Upper lobe of left lung (tissue), 4 donors: Measurements from ENCODE around the gene SCGB3A2.

Experiments used
- CTCF ChIP-seq, 6 experiments: fragments of 450-650 bp in 4 of 6; fragments of 200-600 bp in 2 of 6; sonication (generic) in 2 of 6; IDR thresholded peaks; one replicate each; pipeline ENCODE4 v1.5.1; 2016 to 2019; ENCODE audit warnings: antibody characterized with exemption in 6 of 6
- EP300 ChIP-seq, 4 donors: sonication (generic); formaldehyde crosslinking; IDR thresholded peaks; one replicate each; pipeline ENCODE4 v1.5.1; 2017; ENCODE audit warnings: antibody characterized with exemption in 4 of 4, control low read depth in 2 of 4

GRCh38 chr5:147855774-147856069 is 22.8 kb upstream of the SCGB3A2 start:
- TF ChIP-seq EP300 (IDR thresholded peaks at IDR 0.05) = no peak
- no peak for TF ChIP-seq CTCF (IDR thresholded peaks at IDR 0.05)
